ENCODE data around the gene LRRC43.
A peak's percentile ranks its signal among the peaks of the same experiment; 100 is the strongest.

Gene LRRC43

GRCh38 chr12:122184517-122184916 is 1.6 kb downstream of the LRRC43 start:
- TF ChIP-seq, protein P1, sequence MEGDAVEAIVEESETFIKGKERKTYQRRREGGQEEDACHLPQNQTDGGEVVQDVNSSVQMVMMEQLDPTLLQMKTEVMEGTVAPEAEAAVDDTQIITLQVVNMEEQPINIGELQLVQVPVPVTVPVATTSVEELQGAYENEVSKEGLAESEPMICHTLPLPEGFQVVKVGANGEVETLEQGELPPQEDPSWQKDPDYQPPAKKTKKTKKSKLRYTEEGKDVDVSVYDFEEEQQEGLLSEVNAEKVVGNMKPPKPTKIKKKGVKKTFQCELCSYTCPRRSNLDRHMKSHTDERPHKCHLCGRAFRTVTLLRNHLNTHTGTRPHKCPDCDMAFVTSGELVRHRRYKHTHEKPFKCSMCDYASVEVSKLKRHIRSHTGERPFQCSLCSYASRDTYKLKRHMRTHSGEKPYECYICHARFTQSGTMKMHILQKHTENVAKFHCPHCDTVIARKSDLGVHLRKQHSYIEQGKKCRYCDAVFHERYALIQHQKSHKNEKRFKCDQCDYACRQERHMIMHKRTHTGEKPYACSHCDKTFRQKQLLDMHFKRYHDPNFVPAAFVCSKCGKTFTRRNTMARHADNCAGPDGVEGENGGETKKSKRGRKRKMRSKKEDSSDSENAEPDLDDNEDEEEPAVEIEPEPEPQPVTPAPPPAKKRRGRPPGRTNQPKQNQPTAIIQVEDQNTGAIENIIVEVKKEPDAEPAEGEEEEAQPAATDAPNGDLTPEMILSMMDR (IDR thresholded peaks at IDR 0.05; ENCODE audit: insufficient read depth, missing control alignments), result no peak
- DNase-seq (ENCODE audit: insufficient read length, low spot score) (no peak), FAIRE-seq (no peak)

- TF ChIP-seq, protein P1 (IDR thresholded peaks at IDR 0.05; ENCODE audit: insufficient read depth, missing control alignments), result no peak
These were observed 2.2 kb downstream of the LRRC43 start for GRCh38 chr12:122185079-122185478.

GRCh38 chr12:122185494-122186082 is 2.7 kb downstream of the LRRC43 start:
- no peak for FAIRE-seq
- DNase-seq (ENCODE audit: insufficient read length, low spot score), result no peak
- TF ChIP-seq, protein P1 (IDR thresholded peaks at IDR 0.05; ENCODE audit: insufficient read depth, missing control alignments), result no peak

More at GRCh38 chr12:122185079-122185478, 2.2 kb downstream of the LRRC43 start:
- FAIRE-seq (no peak), DNase-seq (ENCODE audit: insufficient read length, low spot score) (no peak)

GRCh38 chr12:122187466-122187865 is 4.5 kb downstream of the LRRC43 start:
- no peak for DNase-seq (ENCODE audit: insufficient read length, low spot score)
- TF ChIP-seq, protein P1 (IDR thresholded peaks at IDR 0.05; ENCODE audit: insufficient read depth, missing control alignments), result no peak
- FAIRE-seq, result no peak

DNA sequence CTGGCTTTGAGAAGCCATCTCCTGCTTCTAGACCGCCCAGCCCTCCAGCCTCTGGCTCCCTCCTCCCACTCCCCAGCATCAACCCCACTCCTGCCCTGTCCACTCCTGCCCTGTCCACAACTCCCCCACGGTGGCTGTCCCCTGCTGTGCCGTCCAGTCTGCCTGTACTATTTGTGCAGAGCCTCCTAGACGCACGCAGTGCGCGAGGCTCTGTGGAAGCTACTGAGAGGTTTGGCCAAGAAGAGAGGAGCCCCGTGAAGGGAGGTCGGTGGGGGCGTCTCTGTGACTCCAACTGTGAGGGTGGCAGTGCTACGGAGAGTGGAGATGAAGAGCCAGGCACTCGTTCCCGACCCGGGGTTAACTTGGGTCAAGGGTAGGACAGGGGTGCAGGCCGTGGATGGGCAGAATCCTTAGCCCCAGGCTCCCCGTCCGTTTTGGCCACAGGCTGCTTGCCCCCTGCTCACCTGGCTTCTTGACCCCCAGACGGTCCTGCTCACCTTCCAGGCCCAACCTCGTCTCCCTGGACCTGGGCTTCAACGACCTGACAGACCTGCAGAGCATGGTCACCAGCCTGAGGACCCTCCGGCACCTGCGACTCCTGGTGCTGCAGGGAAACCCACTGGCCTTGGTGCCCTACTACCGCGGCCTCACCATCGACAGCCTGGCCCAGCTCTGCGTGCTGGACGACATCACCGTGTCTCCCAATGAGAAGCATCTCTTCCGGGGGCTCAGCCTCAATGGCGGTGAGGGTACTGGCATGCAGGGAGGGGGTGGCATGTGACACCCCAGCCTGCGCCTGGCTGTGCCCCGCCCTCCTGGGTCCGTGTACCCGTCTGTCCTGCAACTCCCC is 6.9 kb downstream of the LRRC43 start:
- FAIRE-seq, result no peak
- TF ChIP-seq, protein P1 (IDR thresholded peaks at IDR 0.05; ENCODE audit: insufficient read depth, missing control alignments), result no peak
- DNase-seq (ENCODE audit: insufficient read length, low spot score), result no peak

GRCh38 chr12:122190842-122191668 is 8.1 kb downstream of the LRRC43 start:
- TF ChIP-seq, protein P1 (IDR thresholded peaks at IDR 0.05; ENCODE audit: insufficient read depth, missing control alignments), result peak; percentile 79
- DNase-seq (ENCODE audit: insufficient read length, low spot score) (peak; percentile 78), FAIRE-seq (no peak)

All from D721Med (cell line).